GM12873 (cell line): Measurements from ENCODE around the gene ADH1B.

Source experiments
- TF ChIP-seq, protein P1 (sequence below): IDR thresholded peaks from 2 replicates; pipeline ENCODE4 v1.5.1; 2012; ENCODE audit warnings: low read depth, mild to moderate bottlenecking, moderate library complexity, low read length, control low read depth; ENCODE audit not compliant: insufficient read depth; ENCODE audit errors: missing control alignments

ADH1B gene

DNA sequence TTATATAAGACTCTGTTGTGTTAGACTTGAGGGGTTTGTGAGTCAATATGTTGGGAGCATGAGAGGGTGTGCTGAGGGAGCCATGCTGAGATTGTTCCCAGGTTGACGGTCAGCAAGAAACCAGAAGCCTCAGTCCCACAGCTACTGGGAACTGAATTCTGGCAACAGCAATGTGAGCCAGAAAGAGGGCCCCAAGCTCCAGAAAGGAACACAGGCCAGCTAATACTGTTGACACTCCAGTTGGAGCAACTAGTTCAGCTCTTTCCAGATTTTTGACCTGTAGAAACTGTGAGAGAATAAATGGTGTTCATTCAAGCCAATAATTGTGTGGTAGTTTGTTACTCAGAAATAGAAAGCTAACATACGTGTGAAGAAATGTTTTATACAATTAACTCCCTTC is 47.5 kb downstream of the ADH1B start:
- TF ChIP-seq, protein P1, sequence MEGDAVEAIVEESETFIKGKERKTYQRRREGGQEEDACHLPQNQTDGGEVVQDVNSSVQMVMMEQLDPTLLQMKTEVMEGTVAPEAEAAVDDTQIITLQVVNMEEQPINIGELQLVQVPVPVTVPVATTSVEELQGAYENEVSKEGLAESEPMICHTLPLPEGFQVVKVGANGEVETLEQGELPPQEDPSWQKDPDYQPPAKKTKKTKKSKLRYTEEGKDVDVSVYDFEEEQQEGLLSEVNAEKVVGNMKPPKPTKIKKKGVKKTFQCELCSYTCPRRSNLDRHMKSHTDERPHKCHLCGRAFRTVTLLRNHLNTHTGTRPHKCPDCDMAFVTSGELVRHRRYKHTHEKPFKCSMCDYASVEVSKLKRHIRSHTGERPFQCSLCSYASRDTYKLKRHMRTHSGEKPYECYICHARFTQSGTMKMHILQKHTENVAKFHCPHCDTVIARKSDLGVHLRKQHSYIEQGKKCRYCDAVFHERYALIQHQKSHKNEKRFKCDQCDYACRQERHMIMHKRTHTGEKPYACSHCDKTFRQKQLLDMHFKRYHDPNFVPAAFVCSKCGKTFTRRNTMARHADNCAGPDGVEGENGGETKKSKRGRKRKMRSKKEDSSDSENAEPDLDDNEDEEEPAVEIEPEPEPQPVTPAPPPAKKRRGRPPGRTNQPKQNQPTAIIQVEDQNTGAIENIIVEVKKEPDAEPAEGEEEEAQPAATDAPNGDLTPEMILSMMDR = no peak

DNA sequence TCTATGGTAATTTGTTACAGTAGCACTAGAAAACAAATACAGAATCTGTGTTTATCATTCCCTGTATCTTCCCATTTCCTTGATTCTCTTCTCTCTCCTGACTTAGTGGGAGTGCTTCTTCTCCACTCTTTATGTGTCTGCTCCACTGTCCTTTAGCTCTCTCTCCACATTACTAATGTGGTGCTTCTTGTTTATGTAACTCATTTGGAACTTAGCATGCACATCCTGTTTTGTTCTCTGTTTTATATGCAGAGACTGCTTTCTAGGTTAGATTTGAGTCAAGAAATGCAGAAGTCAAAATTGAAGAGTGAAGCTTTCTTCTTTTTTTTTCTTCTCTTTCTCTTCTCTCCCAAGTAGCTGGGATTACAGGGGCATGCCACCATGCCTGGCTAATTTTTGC is 56.3 kb downstream of the ADH1B start:
- TF ChIP-seq, protein P1 = no peak
